Caco-2 (cell line): Measurements from ENCODE around the gene NMS. TPM values are rescaled to one million over a fixed set of nuclear protein-coding genes. Genes with fewer than 3 reads are reported as not detected.

ENCODE experiments used
- BruUV-seq: library from RNA; stranded (reverse); fragments of 400-500 nt; replicated peaks from 2 replicates; lab custom pipeline; 2021; lab: Mats Ljungman, UMichigan
- CTCF ChIA-PET: fragments of 300-600 bp; sonication (Branson Sonifier 250); formaldehyde crosslinking; loops from one replicate; lab custom pipeline; 2022; ENCODE audit warnings: antibody characterized with exemption; lab: Charles Lee
- POLR2A ChIA-PET: fragments of 300-600 bp; sonication (Branson Sonifier 250); formaldehyde crosslinking; loops from one replicate; lab custom pipeline; 2022; ENCODE audit warnings: antibody characterized with exemption; lab: Charles Lee
- DNase-seq, 2 experiments: peaks; one replicate each; pipeline versions ENCODE4 v3.0.0 to v3.0.0-alpha.2; 2020 to 2022
- H3K27me3 ChIP-seq: replicated peaks from 2 replicates; pipeline ENCODE4 v1.6.0; 2011; ENCODE audit warnings: low read length; ENCODE audit not compliant: control insufficient read depth, insufficient read depth
- H3K36me3 ChIP-seq: 2 replicates; pipeline ENCODE4 v1.5.1; 2011; ENCODE audit warnings: low read length; ENCODE audit not compliant: control insufficient read depth, insufficient read depth
- H3K4me1 ChIP-seq: fragments of 250-450 bp; sonication (Bioruptor Pico); 2 replicates; pipeline ENCODE4 v1.5.1; 2020; ENCODE audit warnings: mild to moderate bottlenecking
- H3K4me3 ChIP-seq: 2 replicates; pipeline ENCODE4 v1.5.1; 2011; ENCODE audit warnings: low read depth, mild to moderate bottlenecking, control low read depth, low read length
- H3K9me3 ChIP-seq: fragments of 250-450 bp; sonication (Bioruptor Pico); 2 replicates; pipeline ENCODE4 v1.5.1; 2020; ENCODE audit warnings: mild to moderate bottlenecking, moderate library complexity
- H3K27ac Mint-ChIP-seq: one replicate; pipeline ENCODE4 v1.8.0; 2022; ENCODE audit warnings: mixed read lengths; ENCODE audit not compliant: unreplicated experiment
- H3K27me3 Mint-ChIP-seq: one replicate; pipeline ENCODE4 v1.8.0; 2022; ENCODE audit warnings: mixed read lengths; ENCODE audit not compliant: insufficient read depth, unreplicated experiment
- H3K36me3 Mint-ChIP-seq: one replicate; pipeline ENCODE4 v1.8.0; 2022; ENCODE audit warnings: mild to moderate bottlenecking, mixed read lengths; ENCODE audit not compliant: insufficient read depth, unreplicated experiment
- H3K4me1 Mint-ChIP-seq: one replicate; pipeline ENCODE4 v1.8.0; 2022; ENCODE audit warnings: low read depth, mixed read lengths; ENCODE audit not compliant: unreplicated experiment
- H3K4me3 Mint-ChIP-seq: one replicate; pipeline ENCODE4 v1.8.0; 2022; ENCODE audit warnings: mild to moderate bottlenecking, moderate library complexity, mixed read lengths; ENCODE audit not compliant: unreplicated experiment
- H3K9me3 Mint-ChIP-seq: one replicate; pipeline ENCODE4 v1.8.0; 2022; ENCODE audit warnings: mixed read lengths; ENCODE audit not compliant: unreplicated experiment
- intact Hi-C: fragments of 100-400 bp; cut with micrococcal nuclease; formaldehyde crosslinking; loops from one replicate; pipeline ENCODE4 v1.10.0; 2022; ENCODE audit not compliant: unreplicated experiment
- total RNA-seq: library from RNA; stranded (reverse); gene quantifications from 2 replicates; pipeline ENCODE4 v1.2.3, GENCODE V29; 2022
- TF ChIP-seq, protein P1 (sequence below), 2 experiments: fragments of 200-600 bp in 1 of 2; IDR thresholded peaks; 1 replicate in 1 of 2; 2 replicates in 1 of 2; pipeline versions ENCODE4 v1.5.1 to v1.8.0; 2011 to 2022; ENCODE audit warnings: antibody characterized with exemption in 1 of 2, control low read depth in 1 of 2, inconsistent platforms in 1 of 2, low read depth in 1 of 2, low read length in 1 of 2, mild to moderate bottlenecking in 1 of 2, moderate library complexity in 1 of 2; ENCODE audit not compliant: insufficient read depth in 1 of 2, severe bottlenecking in 1 of 2, unreplicated experiment in 1 of 2

Gene NMS
- total RNA-seq, 1 experiment from 2014 or later, result not detected

DNA sequence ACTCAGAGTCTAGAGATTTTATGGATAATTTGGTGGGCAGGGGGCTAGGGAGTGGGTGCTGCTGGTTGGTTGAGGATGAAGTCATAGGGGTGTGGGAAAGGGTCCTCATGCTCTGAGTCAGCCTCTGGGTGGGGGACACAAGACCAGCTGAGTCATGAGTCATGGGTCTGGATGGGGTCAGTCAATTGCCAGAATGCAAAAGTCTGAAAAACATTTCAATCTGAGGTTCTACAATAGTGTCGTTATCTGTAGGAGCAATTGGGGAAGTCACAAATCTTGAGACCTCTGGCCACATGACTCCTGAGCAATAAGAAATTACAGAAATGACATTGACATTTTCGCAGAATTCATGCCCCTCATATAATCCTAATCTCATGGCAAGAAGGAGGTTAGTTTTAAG lies 15.1 kb downstream of the NMS start:
- Histone ChIP-seq H3K4me1 (no peaks in the 10 kb centered on the region), H3K27me3 (no peaks in the 10 kb centered on the region), H3K36me3 (no peaks in the 10 kb centered on the region), H3K4me3 (no peak overlapping the region), H3K9me3 (no peaks in the 10 kb centered on the region)
- ChIA-PET CTCF (no interaction called here), POLR2A (no interaction called here)
- Mint-ChIP-seq H3K36me3 (no peaks in the 10 kb centered on the region), H3K4me3 (no peak overlapping the region), H3K9me3 (no peaks in the 10 kb centered on the region), H3K27me3 (peaks cover 11% of the 10 kb centered on the region), H3K4me1 (no peaks in the 10 kb centered on the region), H3K27ac (no peak overlapping the region)
- intact Hi-C loops, result no loop called here
- BruUV-seq, result no TSS peak
- no peak for DNase-seq
- TF ChIP-seq, protein P1, sequence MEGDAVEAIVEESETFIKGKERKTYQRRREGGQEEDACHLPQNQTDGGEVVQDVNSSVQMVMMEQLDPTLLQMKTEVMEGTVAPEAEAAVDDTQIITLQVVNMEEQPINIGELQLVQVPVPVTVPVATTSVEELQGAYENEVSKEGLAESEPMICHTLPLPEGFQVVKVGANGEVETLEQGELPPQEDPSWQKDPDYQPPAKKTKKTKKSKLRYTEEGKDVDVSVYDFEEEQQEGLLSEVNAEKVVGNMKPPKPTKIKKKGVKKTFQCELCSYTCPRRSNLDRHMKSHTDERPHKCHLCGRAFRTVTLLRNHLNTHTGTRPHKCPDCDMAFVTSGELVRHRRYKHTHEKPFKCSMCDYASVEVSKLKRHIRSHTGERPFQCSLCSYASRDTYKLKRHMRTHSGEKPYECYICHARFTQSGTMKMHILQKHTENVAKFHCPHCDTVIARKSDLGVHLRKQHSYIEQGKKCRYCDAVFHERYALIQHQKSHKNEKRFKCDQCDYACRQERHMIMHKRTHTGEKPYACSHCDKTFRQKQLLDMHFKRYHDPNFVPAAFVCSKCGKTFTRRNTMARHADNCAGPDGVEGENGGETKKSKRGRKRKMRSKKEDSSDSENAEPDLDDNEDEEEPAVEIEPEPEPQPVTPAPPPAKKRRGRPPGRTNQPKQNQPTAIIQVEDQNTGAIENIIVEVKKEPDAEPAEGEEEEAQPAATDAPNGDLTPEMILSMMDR (IDR thresholded peaks at IDR 0.05; ENCODE audit: insufficient read depth in 1 of 2, low read depth in 1 of 2, low read length in 1 of 2, severe bottlenecking in 1 of 2, unreplicated experiment in 1 of 2), result no peak

DNA sequence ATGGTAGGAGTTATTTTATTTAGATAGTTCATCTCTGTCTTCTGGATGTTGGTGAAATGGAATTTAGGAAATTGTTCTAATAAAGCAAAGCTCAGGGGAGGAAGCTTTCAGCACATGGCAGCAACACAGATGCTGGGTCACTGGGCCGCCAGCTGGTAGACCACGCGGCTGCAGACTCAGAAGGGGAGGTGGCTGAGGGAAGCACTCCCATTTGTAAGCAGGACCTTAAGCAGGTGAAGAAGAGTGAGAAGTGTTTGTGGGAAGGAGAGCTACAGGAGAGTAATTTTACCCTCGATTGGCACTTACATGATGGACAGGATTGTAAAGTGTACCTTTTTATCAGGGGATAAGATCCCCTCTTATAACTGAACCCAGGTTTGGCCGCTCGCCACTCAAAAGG lies 24.4 kb downstream of the NMS start:
- TF ChIP-seq, protein P1 (IDR thresholded peaks at IDR 0.05; ENCODE audit: insufficient read depth in 1 of 2, low read depth in 1 of 2, low read length in 1 of 2, severe bottlenecking in 1 of 2, unreplicated experiment in 1 of 2), result no peak
- Histone ChIP-seq H3K9me3 (peaks cover 5% of the 10 kb centered on the region; the same call in 1 of the 2 replicates), H3K27me3 (no peaks in the 10 kb centered on the region; the same call in 1 of the 2 replicates), H3K4me3 (no peak overlapping the region), H3K36me3 (no peaks in the 10 kb centered on the region; the same call in 1 of the 2 replicates), H3K4me1 (no peaks in the 10 kb centered on the region)
- BruUV-seq, result no TSS peak
- Mint-ChIP-seq H3K27me3 (peaks cover 16% of the 10 kb centered on the region), H3K36me3 (no peaks in the 10 kb centered on the region), H3K4me1 (no peaks in the 10 kb centered on the region), H3K9me3 (peaks cover 9% of the 10 kb centered on the region), H3K27ac (no peak overlapping the region), H3K4me3 (no peak overlapping the region)
- ChIA-PET CTCF (no interaction called here), POLR2A (no interaction called here)
- DNase-seq, result no peak
- intact Hi-C loops, result no loop called here

DNA sequence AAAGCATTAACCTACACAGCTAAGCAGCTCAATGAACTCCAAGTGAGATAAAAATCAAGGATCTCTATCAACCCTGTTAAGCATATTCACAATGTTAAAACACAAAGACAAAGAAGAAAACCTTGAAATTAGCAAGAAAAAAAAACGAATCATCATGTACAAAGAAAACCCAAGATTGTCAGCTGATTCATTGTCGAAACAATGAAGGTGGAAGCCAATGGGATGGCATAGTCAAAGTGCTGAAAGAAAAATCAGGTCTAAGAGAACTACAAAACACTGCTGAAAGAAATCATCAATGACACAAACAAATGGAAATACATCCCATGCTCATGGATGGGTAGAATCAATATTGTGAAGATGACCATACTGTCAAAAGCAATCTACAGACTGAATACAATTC lies 32.5 kb downstream of the NMS start:
- Mint-ChIP-seq H3K27me3 (peaks cover 3% of the 10 kb centered on the region), H3K9me3 (peaks cover 28% of the 10 kb centered on the region), H3K4me1 (no peaks in the 10 kb centered on the region), H3K36me3 (no peaks in the 10 kb centered on the region), H3K4me3 (no peak overlapping the region), H3K27ac (no peak overlapping the region)
- TF ChIP-seq, protein P1 (IDR thresholded peaks at IDR 0.05; ENCODE audit: insufficient read depth in 1 of 2, low read depth in 1 of 2, low read length in 1 of 2, severe bottlenecking in 1 of 2, unreplicated experiment in 1 of 2), result no peak
- Histone ChIP-seq H3K4me3 (no peak overlapping the region), H3K36me3 (no peaks in the 10 kb centered on the region), H3K4me1 (no peaks in the 10 kb centered on the region), H3K27me3 (no peaks in the 10 kb centered on the region), H3K9me3 (peaks cover 13% of the 10 kb centered on the region)
- BruUV-seq, result no TSS peak
- ChIA-PET POLR2A (no interaction called here), CTCF (no interaction called here)
- intact Hi-C loops, result no loop called here
- DNase-seq, result no peak
